Measurements from ENCODE around the gene FAM3A.
A peak's percentile ranks its signal among the peaks of the same experiment; 100 is the strongest.

The FAM3A gene

GRCh38 chrX:154462396-154462795 lies 53.6 kb downstream of the FAM3A start:
- no peak overlapping the region for H3K4me3 ChIP-seq (replicated peaks in 1 of 2; ENCODE audit: low read depth in 2 of 2, low read length in 2 of 2)
- TF ChIP-seq CTCF (IDR thresholded peaks at IDR 0.05; ENCODE audit: low read depth, low read length): no peak
- DNase-seq (ENCODE audit: low read depth in 2 of 2): no peak

DNA sequence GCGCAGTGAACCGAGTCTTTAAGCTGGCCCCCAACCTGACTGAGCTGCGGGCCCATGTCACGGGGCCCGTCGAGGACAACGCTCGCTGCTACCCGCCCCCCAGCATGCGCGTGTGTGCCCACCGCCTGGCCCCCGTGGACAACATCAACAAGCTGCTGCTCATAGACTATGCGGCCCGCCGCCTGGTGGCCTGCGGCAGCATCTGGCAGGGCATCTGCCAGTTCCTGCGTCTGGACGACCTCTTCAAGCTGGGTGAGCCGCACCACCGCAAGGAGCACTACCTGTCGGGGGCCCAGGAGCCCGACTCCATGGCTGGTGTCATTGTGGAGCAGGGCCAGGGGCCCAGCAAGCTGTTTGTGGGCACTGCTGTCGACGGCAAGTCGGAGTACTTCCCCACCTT lies 55.7 kb downstream of the FAM3A start:
- H3K4me3 ChIP-seq (replicated peaks in 1 of 2; ENCODE audit: low read depth in 2 of 2, low read length in 2 of 2): peak overlapping the region; percentile 72
- TF ChIP-seq CTCF (IDR thresholded peaks at IDR 0.05; ENCODE audit: low read depth, low read length): no peak
- no peak for DNase-seq (ENCODE audit: low read depth in 2 of 2)

- no peak for TF ChIP-seq CTCF (IDR thresholded peaks at IDR 0.05; ENCODE audit: low read depth, low read length)
- no peak for DNase-seq (ENCODE audit: low read depth in 2 of 2)
- peak overlapping the region; percentile 72 for H3K4me3 ChIP-seq (replicated peaks in 1 of 2; ENCODE audit: low read depth in 2 of 2, low read length in 2 of 2)
These were observed 56.2 kb downstream of the FAM3A start for GRCh38 chrX:154459832-154460231.

DNA sequence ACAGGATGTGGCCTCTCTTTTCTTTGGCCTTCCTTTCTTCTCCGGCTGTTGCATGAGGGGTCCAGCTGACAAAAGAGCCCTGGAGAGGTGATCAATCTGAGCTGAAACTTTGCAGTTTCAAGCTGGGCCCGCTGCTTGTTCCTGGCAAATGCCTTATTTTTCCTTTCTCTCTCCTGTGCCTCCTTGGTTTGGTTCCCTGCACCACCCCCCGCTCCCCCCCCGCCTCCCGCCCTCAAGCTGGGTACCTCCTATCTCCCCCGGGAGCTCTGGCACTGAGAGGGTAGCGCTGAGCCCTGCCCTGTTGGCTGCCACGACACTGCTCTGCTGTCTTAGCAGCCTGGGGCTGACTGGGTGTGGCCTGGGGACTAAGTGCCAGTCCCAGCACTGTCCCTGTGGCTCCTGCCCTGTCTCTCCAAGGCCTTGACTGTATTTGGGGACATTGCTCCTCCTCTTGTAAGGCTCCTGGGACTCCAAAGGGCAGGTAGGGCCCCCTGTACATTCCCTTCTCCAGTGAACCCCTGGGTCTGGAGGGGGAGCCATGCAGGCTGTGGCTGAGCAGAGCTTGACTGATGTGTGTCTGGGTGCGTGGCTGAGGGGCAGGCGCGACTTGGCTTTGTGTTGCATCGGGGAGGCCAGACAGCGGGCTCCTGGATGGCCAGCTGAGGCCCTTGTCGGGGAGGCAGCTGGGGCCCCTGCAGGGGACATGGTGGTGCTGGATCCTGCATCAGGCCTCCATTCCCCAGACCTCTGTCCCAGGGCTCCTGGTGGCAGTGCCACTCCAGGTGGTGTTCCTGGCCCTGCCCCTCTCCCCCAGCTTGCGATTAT lies 56.9 kb downstream of the FAM3A start:
- TF ChIP-seq CTCF (IDR thresholded peaks at IDR 0.05; ENCODE audit: low read depth, low read length): no peak
- DNase-seq (ENCODE audit: low read depth in 2 of 2): no peak
- H3K4me3 ChIP-seq (replicated peaks in 1 of 2; ENCODE audit: low read depth in 2 of 2, low read length in 2 of 2): peak overlapping the region; percentile 72

DNA sequence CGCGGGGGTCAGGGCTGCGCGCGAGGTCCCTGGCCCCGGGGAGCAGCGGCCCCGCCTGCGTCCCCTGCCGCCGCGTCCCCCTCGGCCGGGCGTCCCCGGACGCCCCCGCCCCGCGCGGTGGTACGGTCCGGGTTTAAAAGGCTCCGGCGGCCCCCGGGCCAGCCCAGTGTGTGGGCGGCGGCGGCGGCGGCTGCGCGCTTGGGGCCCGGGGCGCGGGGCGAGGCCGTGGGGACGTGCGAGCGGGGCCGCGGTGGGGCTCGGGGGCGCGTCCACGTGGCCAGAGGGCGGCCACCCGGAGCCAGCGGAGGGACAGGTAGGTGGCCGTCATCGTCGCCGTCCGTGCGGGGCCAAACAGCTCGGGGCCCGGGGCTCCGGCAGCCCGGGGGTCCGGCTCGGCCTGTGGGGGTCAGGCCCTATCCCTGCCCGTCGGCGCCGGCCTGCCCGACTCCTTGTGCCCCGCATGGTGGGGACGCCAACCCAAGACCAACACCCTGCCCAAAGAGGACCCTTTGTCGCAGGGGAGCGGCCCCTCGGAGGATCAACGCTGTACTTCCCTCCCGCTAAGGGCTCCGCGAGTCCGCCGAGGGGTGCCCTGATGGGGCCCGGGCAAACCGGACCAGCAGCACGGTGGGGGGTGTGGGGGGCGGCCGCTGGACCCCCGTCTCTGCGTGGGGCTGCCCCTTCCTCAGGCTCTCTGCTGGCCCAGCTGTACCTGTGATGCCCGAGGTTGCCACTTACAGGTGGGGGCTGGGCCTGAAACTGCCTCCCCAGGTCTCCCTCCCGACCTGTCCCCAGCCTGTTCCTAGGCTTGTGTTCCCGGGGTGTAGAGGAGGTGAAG lies 57.7 kb downstream of the FAM3A start, which contains the start of gene PLXNA3:
PLXNA3 (plus strand) TSS at position 166 of the 838 bp plus-strand sequence. CDS start 1,903 bp downstream, outside the sequence.
- no peak for TF ChIP-seq CTCF (IDR thresholded peaks at IDR 0.05; ENCODE audit: low read depth, low read length)
- peak within 1 kb of the TSS; percentile 72 for H3K4me3 ChIP-seq (replicated peaks in 1 of 2; ENCODE audit: low read depth in 2 of 2, low read length in 2 of 2)
- peak in 1 of 2 donors; percentile 54 for DNase-seq (ENCODE audit: low read depth in 2 of 2)

- H3K4me3 ChIP-seq (replicated peaks in 1 of 2; ENCODE audit: low read depth in 2 of 2, low read length in 2 of 2): peak overlapping the region; percentile 46 to 55
- peak in 1 of 2 donors; percentile 29 for DNase-seq (ENCODE audit: low read depth in 2 of 2)
These were observed 58.4 kb downstream of the FAM3A start for GRCh38 chrX:154457491-154458115.

More at GRCh38 chrX:154457491-154458115, 58.4 kb downstream of the FAM3A start:
- no peak for TF ChIP-seq CTCF (IDR thresholded peaks at IDR 0.05; ENCODE audit: low read depth, low read length)
